Neuron (in vitro differentiated cells): Measurements from ENCODE around the gene RPA3.

ENCODE experiments used
- H2AFZ ChIP-seq: one replicate; pipeline ENCODE4 v1.6.1; 2013; ENCODE audit warnings: low read depth, mild to moderate bottlenecking, inconsistent platforms, low read length, moderate library complexity
- H3K27me3 ChIP-seq: one replicate; pipeline ENCODE4 v1.6.1; 2013; ENCODE audit warnings: low read length; ENCODE audit not compliant: insufficient read depth
- H3K36me3 ChIP-seq: one replicate; pipeline ENCODE4 v1.6.1; 2013; ENCODE audit warnings: low read length; ENCODE audit not compliant: insufficient read depth
- H3K4me1 ChIP-seq: one replicate; pipeline ENCODE4 v1.6.1; 2013; ENCODE audit warnings: low read length; ENCODE audit not compliant: insufficient read depth
- H3K4me3 ChIP-seq: 2 replicates; pipeline ENCODE4 v1.5.1; 2013; ENCODE audit warnings: mild to moderate bottlenecking, low read length, moderate library complexity
- H3K9me3 ChIP-seq: one replicate; pipeline ENCODE4 v1.6.1; 2013; ENCODE audit warnings: low read length

RPA3 gene

GRCh38 chr7:7652798-7653540 lies 65.4 kb downstream of the RPA3 start:
- Histone ChIP-seq H2AFZ (no peak overlapping the region), H3K9me3 (no peaks in the 10 kb centered on the region), H3K4me3 (no peak overlapping the region), H3K4me1 (no peaks in the 10 kb centered on the region), H3K27me3 (no peaks in the 10 kb centered on the region), H3K36me3 (no peaks in the 10 kb centered on the region)

- peaks cover 4% of the 10 kb centered on the region for H3K9me3 ChIP-seq
- no peaks in the 10 kb centered on the region for H3K27me3 ChIP-seq
- no peaks in the 10 kb centered on the region for H3K4me1 ChIP-seq
- no peak overlapping the region for H3K4me3 ChIP-seq
- H2AFZ ChIP-seq, result no peak overlapping the region
- H3K36me3 ChIP-seq, result no peaks in the 10 kb centered on the region
Observed at GRCh38 chr7:7651479-7651878, 66.9 kb downstream of the RPA3 start.

DNA sequence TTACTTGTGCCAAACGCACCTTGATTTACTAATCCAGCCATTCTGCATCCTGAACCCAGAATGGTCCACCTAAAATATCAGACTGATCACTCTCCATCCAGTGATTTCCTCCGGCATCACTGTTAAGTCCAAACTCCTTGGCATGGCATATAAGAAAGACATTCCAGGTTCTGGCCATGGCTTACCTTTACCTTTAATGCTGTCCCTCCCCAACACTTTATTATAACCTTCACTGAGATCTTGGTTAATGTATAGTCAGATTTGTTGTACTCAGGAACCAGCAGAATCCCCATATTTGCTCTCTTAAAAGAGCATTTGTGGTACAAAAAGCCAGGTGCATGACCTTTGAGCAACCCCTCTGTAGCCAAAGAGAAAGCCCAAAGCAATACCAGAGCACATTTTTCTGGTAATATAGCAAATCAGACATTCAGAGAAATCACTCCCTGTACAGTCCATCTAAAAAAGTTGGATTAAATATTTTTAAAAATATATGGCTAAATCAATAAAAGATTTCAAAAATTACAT lies 67.7 kb downstream of the RPA3 start:
- peaks cover 7% of the 10 kb centered on the region for H3K9me3 ChIP-seq
- no peak overlapping the region for H3K4me3 ChIP-seq
- no peak overlapping the region for H2AFZ ChIP-seq
- no peaks in the 10 kb centered on the region for H3K36me3 ChIP-seq
- no peaks in the 10 kb centered on the region for H3K4me1 ChIP-seq
- H3K27me3 ChIP-seq, result no peaks in the 10 kb centered on the region

DNA sequence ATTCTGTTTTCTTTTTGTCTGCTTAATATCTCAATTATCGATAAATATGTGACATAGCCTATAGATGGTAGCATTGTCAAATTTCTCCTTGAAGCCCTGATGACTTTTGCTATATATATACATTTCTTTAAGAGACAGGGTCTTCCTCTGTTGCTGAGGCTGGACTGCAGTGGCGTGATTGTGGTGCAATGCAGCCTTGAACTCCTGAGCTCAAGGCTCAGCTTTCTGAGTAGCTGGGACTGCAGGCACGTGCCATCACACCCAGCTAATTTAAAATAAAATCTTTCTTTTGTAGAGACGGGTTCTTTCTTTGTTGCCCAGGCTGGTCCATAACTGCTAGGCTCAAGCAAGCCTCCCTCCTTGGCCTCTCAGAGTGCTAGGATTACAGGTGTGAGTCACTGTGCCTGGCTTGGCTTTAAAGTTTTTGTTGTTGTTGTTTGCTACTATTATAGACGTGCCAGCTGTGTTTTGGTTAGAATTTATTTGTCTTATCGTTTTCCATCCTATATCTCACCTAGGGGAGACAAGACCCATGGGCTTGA lies 70.8 kb downstream of the RPA3 start:
- H3K9me3 ChIP-seq, result peaks cover 7% of the 10 kb centered on the region
- no peaks in the 10 kb centered on the region for H3K27me3 ChIP-seq
- no peak overlapping the region for H2AFZ ChIP-seq
- H3K36me3 ChIP-seq, result no peaks in the 10 kb centered on the region
- H3K4me3 ChIP-seq, result no peak overlapping the region
- no peaks in the 10 kb centered on the region for H3K4me1 ChIP-seq

GRCh38 chr7:7642081-7642480 lies 76.3 kb downstream of the RPA3 start:
- no peaks in the 10 kb centered on the region for H3K27me3 ChIP-seq
- peaks cover under 1% of the 10 kb centered on the region for H3K36me3 ChIP-seq
- peaks cover 7% of the 10 kb centered on the region for H3K9me3 ChIP-seq
- H3K4me1 ChIP-seq, result peaks cover 19% of the 10 kb centered on the region
- H2AFZ ChIP-seq, result no peak overlapping the region
- peak overlapping the region; percentile 93 for H3K4me3 ChIP-seq

DNA sequence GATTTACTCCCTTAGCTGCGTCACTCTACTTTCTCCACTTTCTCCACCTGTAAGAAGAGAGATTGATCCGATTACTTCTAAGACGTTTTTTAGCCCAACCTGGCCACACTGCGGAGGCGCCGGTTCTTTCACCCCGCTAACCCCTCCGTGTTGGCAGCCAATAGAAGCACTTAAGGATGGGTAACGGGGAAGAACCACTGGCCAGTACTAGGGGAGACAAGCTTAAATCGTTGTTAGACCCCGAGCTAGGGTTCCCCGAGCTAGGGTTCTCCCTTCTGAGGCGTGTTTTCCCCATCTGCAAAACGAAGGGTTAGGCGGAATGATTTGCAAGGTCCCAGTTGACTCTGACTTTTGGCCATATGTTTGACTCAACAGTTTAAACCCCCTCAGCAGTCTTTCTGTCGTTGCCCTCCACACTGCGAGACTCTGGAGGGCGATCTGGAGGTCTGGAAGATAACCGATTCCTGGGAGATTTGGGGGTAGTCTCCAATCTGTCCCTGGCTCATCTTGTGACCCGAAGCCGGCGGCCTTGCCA lies 77.2 kb downstream of the RPA3 start:
- H3K36me3 ChIP-seq, result peaks cover 9% of the 10 kb centered on the region
- peak overlapping the region; percentile 93 for H3K4me3 ChIP-seq
- peaks cover 19% of the 10 kb centered on the region for H3K4me1 ChIP-seq
- H3K9me3 ChIP-seq, result peaks cover 3% of the 10 kb centered on the region
- H3K27me3 ChIP-seq, result no peaks in the 10 kb centered on the region
- peak overlapping the region; percentile 89 for H2AFZ ChIP-seq

DNA sequence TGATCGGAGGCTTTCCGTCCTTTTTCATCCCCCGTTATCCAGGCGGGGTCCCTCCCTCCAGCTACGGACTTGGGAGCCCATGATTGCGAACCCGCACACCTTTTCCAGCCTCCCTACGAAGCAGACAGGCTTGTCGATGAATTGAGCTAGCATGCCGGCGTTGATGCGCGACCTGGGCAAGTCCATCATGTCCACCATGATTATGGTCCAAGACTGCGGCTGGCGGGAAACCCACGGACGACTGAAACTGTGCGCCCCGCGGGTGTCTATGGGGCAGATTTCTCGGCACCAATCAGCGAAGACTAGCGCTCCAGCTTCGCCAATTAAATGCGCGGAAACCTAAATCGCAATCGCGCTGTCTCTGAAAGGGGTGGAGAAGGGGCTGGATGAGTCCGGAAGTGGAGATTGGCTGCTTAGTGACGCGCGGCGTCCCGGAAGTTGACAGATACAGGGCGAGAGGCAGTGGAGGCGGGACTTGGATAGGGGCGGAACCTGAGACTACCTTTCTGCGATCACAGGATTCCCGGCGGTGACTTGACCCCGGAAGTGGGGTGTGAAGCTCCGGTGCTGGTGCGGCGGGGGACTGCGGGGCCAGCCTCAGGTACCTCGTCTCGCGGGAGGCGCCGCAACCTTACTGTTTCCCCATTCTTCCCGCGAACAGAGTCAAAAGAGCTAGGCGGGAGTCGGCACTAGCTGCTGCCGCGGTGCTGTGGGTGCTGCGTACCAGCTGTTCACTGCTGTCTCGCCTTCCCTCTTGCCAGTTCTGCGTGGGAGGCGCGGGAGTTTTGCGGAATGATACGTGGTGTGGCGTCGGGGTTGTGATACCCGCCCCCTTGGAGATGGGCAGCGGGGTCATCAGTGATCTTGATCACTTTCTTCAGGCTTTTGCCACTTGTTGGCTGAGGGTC lies 77.9 kb downstream of the RPA3 start, which contains the start of gene UMAD1:
Gene UMAD1 (plus strand): TSS at position 532 of the 908 bp plus-strand sequence. CDS start 32,620 bp downstream, outside the sequence.
- no peaks in the 10 kb centered on the region for H3K27me3 ChIP-seq
- peak within 1 kb of the TSS; percentile 93 for H3K4me3 ChIP-seq
- peaks cover 10% of the 10 kb centered on the region for H3K36me3 ChIP-seq

GRCh38 chr7:7639847-7640220 lies 78.6 kb downstream of the RPA3 start:
- Histone ChIP-seq H3K4me1 (peaks cover 19% of the 10 kb centered on the region), H3K9me3 (no peaks in the 10 kb centered on the region), H3K27me3 (no peaks in the 10 kb centered on the region), H3K36me3 (peaks cover 10% of the 10 kb centered on the region), H3K4me3 (peak overlapping the region; percentile 93), H2AFZ (peak overlapping the region; percentile 91)

More for the DNA sequence above, 77.9 kb downstream of the RPA3 start, which contains the start of gene UMAD1:
- Histone ChIP-seq H3K4me1 (peaks cover 19% of the 10 kb centered on the region), H2AFZ (peak within 1 kb of the TSS; percentile 91), H3K9me3 (no peaks in the 10 kb centered on the region)

- Histone ChIP-seq H3K4me1 (peaks cover 19% of the 10 kb centered on the region), H3K27me3 (no peaks in the 10 kb centered on the region), H3K36me3 (peaks cover 10% of the 10 kb centered on the region), H3K9me3 (no peaks in the 10 kb centered on the region), H2AFZ (peak overlapping the region; percentile 91), H3K4me3 (peak overlapping the region; percentile 93)
Observed at GRCh38 chr7:7639421-7639820, 79.0 kb downstream of the RPA3 start.

DNA sequence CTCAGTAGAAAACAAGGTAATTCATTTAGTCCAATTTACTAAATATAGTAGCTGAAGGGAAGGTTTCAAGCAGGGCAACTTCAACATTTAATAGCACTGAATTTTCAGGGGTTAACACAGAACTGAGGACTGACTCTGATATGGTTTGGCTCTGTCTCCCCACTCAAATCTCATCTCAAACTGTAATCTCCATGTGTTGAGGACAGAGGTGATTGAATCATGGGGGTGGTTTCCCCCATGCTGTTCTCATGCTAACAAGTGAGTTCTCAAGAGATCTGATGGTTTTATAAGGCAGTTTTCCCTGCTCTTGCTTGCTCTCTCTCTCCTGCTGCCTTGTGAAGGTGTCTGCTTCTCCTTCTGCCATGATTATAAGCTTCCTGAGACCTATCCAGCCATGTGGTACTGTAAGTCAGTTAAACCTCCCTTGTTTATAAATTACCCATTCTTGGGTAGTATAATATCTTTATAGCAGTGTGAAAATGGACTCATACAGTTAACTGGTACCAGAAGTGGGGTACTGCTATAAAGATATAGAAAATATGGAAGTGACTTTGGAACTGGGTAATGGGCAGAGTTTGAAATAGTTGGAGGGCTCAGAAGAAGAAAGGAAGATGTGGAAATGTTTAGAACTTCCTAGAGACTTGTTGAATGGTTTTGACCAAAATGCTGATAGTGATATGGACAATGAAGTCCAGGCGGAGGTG lies 87.6 kb downstream of the RPA3 start:
- no peaks in the 10 kb centered on the region for H3K36me3 ChIP-seq
- H3K9me3 ChIP-seq, result no peaks in the 10 kb centered on the region

DNA sequence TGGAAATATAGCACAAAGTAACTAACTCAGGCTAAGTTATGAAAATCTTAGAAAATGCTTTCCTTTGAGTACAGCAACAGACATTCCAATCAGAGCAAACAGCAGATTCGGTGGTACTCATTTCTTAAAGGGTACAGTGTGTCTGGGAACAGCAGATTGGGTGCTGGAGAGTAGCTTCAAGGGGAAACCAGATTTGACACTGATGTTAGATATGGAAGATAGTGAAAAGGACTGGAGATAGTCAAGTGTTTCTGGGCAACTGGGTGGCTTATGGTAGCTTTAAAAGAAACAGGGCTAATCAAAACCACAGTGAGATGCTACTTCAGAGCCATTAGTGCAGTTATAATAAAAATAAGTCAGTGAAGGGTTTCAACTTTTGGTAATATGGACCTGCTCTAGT lies 89.9 kb downstream of the RPA3 start:
- Histone ChIP-seq H3K4me1 (no peaks in the 10 kb centered on the region), H3K36me3 (no peaks in the 10 kb centered on the region), H3K27me3 (no peaks in the 10 kb centered on the region), H3K4me3 (no peak overlapping the region), H2AFZ (no peak overlapping the region), H3K9me3 (no peaks in the 10 kb centered on the region)

More for the DNA sequence above, 87.6 kb downstream of the RPA3 start:
- H3K4me1 ChIP-seq, result no peaks in the 10 kb centered on the region
- H3K4me3 ChIP-seq, result no peak overlapping the region
- no peaks in the 10 kb centered on the region for H3K27me3 ChIP-seq
- no peak overlapping the region for H2AFZ ChIP-seq

DNA sequence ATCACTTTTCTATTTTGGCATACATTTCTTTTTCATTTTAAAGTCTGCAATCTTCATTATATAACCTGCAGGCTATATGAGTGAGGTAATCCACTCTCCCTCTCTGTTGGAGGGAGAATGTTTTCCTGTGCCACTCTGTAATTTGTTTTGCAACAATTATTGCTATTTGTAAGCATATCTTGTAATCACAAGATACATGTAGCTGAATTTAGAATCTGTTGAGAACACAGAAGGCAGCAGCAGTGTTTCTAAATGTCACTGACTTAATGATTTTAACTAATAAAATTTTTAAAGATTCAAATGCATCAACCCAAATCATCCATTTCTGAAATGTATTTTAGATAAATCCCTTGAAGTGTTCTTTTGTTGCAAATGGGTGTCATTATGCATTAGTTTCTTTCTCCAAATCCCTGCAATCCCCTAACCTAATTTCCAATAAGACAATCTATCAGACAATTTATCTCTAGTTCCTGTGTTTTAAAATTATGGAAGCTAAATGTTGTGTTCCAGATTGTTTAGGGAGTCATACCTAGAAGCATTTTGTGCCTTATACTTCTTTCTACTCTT lies 97.7 kb downstream of the RPA3 start:
- Histone ChIP-seq H3K9me3 (no peaks in the 10 kb centered on the region), H3K4me3 (no peak overlapping the region), H3K27me3 (no peaks in the 10 kb centered on the region), H2AFZ (no peak overlapping the region), H3K4me1 (no peaks in the 10 kb centered on the region), H3K36me3 (no peaks in the 10 kb centered on the region)
